HPDE6-E6E7 (cell line): ENCODE data around the gene ANO3.

Source experiments
- DNase-seq: peaks from one replicate; pipeline ENCODE4 v3.0.0; 2011; ENCODE audit warnings: missing footprints; ENCODE audit errors: extremely low spot score

The ANO3 gene

GRCh38 chr11:26359055-26359454 is 27.1 kb downstream of the ANO3 start:
- no peak for DNase-seq

GRCh38 chr11:26365284-26365683 is 33.4 kb downstream of the ANO3 start:
- DNase-seq, result no peak

DNA sequence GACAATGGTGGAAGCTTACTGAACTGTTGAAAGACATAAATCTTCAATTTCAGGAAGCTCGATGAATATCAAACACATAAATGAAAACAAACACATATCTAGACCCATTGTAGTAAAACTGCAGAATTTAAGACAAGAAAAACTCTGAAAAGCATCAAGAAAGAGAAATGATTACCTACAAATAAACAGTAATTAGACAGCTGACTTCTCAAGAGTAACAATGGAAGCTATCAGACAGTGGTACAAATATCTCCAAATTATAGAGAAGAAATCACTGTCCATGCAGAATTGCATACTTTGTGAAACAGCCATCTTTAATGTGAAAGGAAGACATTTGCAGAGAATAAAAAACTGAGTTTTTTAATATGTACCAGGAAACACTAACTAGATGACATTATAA is 45.7 kb downstream of the ANO3 start:
- DNase-seq, result no peak

DNA sequence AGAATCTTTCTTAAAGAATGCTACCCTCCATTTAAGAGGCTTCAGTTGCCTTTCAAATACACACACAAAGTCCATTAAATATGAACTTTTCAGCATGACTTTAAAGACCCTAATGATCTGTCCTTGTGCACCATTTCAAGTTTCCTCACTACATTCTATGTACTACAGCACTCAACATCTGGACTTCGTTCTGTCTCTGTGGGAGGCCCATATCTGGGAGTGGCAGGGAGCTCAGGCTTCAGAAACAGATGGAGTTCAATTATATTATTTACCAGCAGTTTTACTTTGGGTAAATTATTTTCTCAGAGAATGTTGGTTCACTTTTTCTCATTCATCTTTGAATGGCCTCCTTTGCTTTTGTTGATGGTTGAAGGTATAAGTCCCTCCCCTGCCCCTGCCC is 67.4 kb downstream of the ANO3 start:
- no peak for DNase-seq

- DNase-seq, result no peak
These were observed 78.9 kb downstream of the ANO3 start for GRCh38 chr11:26410706-26411366.

DNA sequence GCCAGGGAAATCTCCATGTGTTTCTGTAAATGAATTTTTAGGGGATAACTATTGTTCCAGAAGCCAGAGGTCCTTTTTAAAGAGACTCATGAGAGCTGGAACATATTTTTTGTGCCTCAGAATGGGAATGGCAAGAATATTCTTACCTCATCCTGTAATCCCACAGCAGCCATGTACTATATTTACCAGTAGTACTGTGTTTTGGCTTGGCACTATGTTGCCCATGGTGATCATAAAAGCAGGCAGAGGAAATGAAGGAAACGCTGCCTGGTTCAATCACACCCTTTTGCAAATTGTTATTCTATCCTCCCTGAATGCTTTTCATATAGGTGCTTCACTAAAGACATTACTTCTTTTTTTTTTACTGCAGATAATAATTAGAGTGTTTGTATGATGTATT is 81.0 kb downstream of the ANO3 start:
- no peak for DNase-seq

DNA sequence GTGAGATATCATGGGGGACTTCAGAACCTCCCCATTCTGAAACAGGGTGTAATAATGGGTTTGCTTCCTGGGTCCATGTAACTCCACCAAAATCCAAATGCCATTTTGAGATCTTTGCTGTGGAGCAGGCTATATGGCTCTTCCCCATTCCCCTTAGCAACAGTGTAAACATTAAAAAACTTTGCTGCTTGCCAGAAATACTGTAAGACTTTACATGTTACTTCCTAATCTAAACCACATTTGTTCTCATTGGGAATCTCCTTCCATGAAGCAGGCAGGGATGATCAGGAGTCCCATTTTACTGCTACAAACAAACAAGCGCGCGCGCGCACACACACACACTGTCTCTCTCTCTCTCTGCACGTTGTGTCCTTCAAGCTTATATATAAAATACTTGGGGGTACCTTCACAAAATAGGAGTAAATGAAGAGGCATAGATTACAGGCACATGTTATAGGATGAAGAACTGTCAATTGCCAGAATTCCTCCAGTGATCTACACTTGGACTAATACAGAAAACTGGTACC is 86.5 kb downstream of the ANO3 start:
- DNase-seq, result no peak

DNA sequence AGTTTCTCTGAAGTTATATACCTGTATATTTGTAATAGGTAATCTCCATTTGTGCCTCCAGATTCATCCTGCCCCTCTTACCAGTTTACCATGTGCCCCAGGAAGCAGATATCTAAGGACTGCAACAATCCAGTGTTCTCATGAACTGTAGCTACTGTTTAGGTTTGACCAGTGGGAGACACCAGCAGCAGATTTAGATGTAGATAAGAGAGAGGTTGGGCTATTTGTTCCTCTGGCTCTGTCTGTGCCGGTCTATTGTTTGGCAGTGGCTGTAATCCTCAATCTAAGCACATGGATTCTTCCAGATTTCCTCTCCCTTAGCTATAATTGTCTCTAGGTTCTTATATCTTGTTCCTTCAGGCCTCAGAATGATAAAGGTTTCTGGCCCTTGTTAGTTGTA is 88.4 kb downstream of the ANO3 start:
- no peak for DNase-seq

DNA sequence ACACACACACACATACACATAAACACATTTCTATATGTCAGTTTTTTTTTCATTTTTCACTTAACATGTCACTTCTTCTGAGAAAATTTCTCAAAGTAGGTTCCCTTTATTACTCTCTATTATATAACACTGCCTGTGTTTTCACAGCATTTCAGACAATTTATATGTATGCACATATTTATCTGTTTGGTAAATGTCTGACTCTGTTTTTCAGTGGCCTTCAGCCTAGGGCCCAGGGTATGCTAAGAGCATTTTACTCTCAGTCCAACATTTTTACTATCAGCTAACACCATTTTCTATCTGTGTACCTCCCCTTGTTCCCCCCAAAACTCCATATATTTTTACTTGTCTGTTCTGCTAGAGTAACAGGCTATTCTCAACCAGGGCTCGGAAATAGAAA is 92.3 kb downstream of the ANO3 start:
- no peak for DNase-seq

- no peak for DNase-seq
These were observed 107.9 kb downstream of the ANO3 start for GRCh38 chr11:26439854-26440253.

DNA sequence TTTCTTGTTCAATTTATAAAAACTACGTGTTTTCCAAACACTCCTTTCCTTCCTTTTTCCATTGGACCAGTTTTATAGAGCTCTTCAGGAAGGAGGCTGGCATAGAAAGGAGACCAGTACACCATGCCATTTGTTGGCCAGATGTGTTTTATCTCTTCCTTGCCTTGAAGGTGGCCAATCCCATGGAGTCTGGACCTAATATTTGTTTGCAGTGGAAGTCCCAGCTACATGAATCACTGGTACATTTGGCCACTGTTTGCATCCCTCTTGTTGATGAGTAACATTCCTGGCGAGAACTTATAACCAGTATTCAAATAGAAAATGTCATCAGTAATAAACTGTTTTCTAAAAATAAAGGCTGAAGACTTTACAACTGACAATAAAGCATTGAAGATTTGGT is 110.2 kb downstream of the ANO3 start:
- DNase-seq, result no peak

DNA sequence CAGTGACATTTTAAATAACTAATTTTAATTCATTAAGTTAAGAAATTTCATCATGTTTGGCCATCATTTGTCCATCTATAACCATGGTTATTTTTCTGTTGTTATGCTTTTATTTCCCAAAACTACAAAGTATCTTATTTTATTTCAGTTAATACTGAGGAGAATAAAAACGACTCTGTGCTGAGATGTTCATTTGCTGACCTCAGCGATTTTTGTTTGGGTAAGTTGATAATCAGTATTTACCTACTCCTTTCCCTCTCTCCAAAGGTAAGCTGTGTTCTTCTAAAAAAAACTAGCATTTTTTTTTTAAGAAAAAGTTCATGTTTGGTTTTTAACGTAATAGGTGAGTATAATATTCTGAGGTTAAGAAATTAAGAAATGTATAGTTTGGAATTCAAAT is 111.7 kb downstream of the ANO3 start:
- DNase-seq, result no peak

- DNase-seq, result no peak
These were observed 125.7 kb downstream of the ANO3 start for GRCh38 chr11:26457636-26458035.

DNA sequence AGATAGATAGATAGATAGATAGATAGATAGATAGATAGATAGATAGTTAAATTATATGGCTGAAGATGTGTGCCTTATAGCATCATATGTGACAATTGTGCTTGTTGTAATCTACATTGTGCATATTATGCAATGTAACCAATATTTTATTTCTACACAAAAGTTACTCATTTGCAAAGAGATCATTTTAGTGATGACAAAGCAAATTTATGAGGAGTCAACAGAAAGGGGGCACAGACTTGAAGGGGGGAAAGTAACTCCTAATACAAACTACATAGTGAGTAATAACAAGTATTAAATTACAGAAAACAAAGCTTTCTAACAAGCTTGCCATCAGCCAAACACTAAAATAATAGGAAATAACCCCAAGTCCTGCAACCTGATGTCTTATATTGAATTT is 133.3 kb downstream of the ANO3 start:
- DNase-seq, result no peak

GRCh38 chr11:26467506-26467905 is 135.6 kb downstream of the ANO3 start:
- no peak for DNase-seq

DNA sequence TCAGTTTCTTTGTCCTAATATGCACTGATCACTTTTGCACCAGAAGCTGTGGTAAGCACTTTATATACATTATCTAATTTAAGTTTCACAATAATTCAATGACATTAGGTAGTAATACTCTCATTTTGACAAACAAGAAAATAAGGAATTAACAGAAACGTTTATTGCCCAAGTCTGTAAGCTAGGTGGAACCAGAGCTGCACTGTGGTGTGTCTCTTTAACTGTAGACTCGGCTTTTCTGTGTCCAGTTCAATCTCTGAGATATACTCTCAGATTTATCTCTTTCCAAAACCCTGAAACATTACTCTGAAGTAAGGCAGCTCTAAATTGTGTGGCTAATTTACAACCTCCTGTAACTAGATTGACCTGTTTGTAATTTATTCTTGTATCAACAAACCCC is 139.1 kb downstream of the ANO3 start:
- no peak for DNase-seq

DNA sequence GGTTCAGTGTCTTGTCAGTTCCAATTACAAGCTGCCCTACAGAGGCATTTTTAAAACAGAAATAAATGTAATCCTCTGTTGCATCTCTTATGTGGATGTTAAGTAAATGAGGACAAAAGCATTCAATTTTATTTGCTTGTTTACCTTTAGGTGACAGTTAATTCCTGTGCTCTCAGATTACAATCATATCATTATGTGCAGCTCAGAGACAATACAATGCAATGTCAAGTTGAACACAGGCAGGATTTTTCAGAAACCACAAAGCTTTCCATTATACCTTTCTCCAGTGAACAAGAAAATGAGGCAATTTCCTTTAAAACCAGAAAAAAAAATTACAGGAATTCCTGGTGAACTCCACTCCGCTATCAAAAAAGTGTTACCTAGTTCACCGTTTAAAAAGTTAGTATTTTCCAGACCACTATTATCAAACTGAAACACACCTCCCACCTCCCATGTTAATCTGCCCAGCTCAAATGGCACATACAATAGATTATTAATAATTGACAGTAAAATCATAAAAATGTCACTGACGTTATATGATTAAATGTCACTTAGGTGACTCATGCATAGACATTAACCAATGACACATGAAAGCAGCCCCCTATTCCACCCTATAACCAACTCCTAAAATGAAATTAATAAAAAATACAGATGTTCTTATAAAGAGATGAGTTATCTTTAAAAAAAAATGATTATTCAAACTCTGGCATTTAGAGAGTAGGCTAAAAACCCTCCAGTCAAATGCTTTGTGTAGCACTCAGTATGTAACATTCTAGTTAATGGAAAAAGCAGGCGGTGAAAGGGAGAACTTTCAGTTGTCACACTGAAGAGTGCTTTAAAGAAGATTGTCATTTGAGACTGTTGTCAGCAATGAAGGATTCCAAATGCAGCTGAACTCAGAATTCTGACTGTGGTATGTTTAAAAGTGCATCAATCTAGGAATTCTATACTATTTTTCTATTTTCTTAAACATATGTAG is 141.6 kb downstream of the ANO3 start:
- no peak for DNase-seq

DNA sequence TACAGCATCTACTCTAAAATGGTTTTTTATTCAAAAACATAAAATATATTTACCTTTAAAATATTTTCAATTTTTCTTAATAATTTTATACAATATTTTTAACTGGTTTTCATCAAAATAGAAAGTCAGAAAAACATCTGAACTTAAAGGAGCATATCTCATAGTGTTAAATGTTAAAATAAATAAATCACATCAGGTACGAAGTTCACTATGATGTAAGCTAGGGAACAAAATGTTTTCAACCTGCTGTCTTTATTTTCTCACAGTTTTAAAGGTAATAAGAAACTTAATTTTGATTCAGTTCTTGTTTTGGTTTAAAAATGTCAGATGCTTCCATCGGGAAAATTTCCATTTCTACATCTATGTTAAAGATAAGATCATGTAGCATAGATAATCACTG is 142.5 kb downstream of the ANO3 start:
- DNase-seq, result no peak

DNA sequence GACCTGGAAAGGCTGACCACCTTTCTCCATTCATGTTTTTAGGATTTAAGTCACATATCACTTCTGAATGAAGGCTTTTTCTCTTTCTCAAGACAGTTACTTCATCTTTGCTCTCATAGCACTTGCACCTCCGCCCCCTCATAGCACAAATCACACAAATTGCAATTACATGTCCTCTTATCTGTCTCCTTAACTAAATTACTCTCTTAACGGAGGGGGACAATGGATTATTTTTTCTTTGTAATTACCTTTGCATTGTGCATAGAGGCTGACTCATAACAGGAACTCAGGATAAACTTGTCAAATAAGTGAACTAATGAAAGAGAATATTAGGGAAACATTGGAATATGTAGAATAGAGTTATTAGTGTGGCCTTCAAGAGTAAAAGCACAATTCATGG is 145.5 kb downstream of the ANO3 start:
- DNase-seq, result no peak

DNA sequence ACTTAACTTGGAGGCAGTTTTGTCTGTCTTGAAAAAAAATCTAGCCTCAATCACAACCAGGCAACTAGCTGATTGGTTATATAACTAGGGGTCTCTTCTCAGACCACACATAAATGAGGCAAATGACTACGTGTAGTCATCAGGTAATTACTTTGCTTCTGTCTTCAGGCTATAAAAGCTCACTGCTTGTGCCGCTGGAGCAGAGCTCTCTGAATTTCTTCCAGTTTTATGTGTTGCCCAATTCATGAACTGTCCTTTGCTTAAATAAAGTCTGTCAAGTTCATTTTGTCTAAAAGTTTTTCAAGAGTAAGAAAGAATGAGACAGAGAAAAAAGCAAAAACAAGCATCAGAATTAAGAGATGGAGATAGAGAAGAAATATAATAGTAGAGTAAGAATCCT is 146.8 kb downstream of the ANO3 start:
- no peak for DNase-seq

GRCh38 chr11:26480041-26480440 is 148.1 kb downstream of the ANO3 start:
- no peak for DNase-seq

GRCh38 chr11:26483108-26483507 is 151.2 kb downstream of the ANO3 start:
- no peak for DNase-seq

GRCh38 chr11:26490546-26490945 is 158.6 kb downstream of the ANO3 start:
- DNase-seq, result no peak
